Stimulated activated CD8-positive, alpha-beta memory T cell treated with anti-CD3 and anti-CD28 coated beads, Interleukin-2, amount 100 ng/mL, for 48 hours (primary cell): Measurements from ENCODE around the gene VWA2.

Source experiments
- DNase-seq, 2 donors: peaks; one replicate each; pipeline ENCODE4 v3.0.0-alpha.2; 2020; ENCODE audit warnings: low read depth in 2 of 2

The VWA2 gene, protein sequence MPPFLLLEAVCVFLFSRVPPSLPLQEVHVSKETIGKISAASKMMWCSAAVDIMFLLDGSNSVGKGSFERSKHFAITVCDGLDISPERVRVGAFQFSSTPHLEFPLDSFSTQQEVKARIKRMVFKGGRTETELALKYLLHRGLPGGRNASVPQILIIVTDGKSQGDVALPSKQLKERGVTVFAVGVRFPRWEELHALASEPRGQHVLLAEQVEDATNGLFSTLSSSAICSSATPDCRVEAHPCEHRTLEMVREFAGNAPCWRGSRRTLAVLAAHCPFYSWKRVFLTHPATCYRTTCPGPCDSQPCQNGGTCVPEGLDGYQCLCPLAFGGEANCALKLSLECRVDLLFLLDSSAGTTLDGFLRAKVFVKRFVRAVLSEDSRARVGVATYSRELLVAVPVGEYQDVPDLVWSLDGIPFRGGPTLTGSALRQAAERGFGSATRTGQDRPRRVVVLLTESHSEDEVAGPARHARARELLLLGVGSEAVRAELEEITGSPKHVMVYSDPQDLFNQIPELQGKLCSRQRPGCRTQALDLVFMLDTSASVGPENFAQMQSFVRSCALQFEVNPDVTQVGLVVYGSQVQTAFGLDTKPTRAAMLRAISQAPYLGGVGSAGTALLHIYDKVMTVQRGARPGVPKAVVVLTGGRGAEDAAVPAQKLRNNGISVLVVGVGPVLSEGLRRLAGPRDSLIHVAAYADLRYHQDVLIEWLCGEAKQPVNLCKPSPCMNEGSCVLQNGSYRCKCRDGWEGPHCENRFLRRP

DNA sequence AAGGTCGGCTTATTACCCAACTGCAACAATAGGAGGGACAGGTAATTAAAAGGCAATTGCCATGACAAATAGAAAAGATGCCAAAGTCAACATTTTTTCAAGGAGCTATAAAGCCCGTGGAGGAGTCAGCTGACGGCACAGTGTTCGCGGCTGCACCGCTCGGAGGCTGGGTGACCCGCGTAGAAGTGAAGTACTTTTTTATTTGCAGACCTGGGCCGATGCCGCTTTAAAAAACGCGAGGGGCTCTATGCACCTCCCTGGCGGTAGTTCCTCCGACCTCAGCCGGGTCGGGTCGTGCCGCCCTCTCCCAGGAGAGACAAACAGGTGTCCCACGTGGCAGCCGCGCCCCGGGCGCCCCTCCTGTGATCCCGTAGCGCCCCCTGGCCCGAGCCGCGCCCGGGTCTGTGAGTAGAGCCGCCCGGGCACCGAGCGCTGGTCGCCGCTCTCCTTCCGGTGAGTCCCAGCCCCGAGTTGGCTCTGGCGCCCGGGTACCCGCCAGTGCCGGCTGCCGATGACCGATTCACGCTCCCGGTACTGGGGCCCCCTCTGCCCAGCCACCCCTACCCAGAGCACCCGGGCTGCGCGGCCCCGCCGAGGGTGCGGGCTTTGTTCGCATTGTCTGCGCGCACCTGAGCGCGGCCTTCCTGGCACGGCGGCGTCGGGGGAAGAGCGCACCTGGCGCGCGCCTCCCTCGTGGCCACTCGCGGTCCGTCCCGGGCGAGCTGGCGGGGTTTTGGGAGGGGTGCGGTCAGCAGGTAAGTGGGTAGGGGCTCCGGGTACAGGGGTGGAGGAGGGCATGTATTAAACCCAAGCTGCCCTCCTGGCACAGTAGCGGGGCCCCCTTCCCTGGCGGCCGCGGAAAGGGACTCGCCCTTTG is at the start of gene VWA2:
Gene VWA2, plus strand, starts transcription at position 138 of the 877 bp plus-strand sequence. CDS start 9,460 bp downstream, outside the sequence.
- peak; percentile 14 to 29 for DNase-seq

DNA sequence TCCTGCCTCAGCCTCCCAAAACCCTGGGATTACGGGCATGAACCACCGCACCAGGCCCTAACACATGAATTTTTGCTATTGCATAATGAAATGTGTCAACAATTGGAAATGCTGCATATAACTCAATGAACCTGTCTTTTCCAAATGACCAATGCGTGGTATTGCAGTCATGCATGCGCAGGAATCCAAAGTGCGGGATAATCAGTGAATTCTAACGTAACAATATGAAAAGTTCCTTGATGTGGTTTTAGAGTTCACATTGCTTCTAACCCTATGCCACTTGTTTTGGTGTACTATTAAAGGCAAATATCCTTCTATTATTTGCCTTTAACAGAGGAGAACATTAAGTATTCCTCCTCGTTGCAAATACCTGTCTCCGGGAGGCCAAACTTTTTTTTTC is 49.4 kb upstream of the VWA2 start:
- no peak for DNase-seq

DNA sequence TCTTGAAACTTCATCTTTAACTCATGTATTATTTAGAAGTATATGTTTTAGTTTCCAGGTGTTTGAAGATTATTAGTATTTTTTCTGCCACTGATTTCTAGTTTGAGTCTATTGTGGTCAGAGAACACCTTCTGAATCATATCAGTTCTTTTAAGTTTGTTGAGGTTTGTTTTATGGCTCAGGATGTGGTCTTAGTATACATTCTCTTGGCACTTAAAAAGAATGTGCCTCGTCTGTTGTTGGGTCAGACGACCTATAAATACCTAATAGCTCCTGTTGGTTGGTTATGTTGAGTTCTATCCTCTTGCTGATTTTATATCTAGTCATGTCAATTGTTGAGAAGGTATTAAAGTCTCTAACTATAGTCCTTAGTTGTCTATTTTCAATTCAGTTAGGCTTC is 44.0 kb upstream of the VWA2 start:
- DNase-seq: no peak

DNA sequence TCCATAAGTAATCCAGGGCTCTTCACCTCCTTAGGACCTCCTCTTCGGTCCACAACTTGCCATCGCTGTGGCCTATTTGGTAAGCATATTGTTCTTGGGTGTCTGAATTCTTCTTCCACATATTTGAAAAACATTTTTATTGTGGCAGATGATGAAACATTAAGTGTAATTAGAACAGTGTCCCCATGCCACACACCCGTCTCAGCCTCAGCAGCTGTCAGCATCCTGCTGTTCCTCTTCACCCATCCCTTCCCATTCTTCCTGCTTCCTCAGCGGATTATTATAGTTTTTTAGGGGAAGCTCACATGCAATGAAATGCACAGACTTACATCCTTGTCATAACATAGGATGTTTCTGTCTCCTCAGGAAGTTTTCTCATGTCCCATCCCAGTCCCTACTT is 39.8 kb upstream of the VWA2 start:
- DNase-seq: no peak

DNA sequence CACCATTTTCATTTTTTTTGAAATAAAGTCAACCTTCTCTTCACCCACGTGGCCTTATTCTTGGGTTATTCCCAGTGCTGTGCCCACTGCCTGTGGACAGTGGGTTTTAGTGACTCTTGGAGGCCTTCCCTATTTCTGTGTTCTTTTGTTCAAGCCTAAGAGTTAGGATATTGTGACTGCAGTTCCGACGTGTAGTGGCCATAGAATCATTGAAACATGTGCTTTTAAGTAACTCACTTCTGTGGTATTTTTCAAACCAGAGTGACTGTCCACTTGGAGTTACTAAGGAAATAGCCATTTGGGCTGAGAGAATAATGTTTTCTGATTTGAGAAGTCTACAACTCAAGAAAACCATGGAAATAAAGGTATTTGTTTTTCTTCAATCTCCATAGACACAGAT is 36.2 kb upstream of the VWA2 start:
- DNase-seq: no peak

DNA sequence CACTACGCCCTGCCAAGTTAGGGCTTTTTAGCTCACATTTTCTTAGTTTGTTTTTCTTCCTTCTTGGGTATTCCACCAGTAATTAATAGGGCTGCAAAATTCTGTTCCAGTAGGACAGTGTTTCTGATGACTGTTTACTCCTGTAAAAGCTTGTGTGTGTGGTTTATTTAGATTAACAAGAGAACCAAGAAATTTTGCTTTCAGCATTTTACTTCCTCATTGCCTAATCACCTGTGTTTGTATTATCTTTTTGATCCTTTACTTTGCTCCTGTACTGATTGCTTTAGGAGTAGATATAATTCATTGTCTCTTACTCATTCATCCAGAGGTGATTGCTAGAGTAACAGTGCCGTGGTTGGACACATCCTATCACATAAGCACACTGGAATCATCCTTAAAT is 32.2 kb upstream of the VWA2 start:
- DNase-seq: no peak

DNA sequence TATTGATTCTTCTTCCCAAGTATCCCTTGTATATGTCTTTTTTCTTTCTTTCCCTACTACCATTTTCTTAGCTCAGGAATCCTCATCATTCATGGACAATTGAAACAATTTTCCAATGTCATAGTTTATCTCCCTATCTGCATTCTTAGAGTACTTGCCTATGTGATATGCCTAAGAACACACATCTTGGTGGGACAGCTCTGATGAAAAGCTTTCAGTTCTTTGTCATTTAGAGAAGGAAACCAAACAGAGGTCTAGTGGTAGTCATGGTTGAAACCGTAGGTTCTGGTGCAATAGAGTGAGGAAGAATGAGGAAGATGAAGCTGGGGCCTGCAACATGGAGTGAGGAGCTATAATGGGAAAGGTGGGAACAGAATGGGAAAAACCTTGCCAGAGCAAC is 31.7 kb upstream of the VWA2 start:
- DNase-seq: no peak

DNA sequence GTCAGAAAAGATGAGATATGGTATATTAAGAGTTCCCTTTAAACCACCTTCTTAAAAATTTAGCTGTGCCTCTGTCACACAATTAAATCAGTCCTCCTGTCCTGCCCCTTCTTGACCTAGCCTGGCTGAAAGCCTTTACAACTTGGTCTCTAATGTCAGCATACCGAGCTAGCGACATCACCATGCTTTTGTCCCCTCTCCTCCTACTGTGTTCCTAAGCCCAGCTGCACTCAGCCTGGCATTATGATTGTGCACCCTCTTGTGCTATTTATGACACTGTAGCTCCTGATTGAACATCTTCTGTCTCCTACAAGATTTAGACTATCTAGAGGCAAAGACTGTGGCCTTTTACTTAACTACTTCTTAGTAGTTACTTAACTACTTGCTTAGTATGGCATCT is 30.7 kb upstream of the VWA2 start:
- DNase-seq: no peak

DNA sequence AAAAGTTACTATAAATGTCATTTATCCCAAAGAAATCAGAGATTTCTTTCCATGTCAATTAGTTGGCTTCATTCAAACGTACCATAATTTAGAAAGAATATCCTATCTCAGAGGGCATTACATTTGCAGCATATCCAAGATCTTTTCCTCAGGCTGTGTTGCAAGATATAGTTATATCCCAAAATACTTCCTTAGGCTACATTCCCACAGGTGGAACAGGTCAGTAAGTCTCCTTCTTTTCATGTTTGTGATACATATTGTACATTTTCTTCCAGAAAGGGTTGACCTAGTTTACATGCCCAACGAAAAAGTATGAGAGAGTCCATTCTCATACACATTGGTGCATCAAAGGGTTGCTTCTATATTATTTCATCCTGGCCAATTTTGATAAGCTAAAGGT is 26.9 kb upstream of the VWA2 start:
- DNase-seq: no peak

DNA sequence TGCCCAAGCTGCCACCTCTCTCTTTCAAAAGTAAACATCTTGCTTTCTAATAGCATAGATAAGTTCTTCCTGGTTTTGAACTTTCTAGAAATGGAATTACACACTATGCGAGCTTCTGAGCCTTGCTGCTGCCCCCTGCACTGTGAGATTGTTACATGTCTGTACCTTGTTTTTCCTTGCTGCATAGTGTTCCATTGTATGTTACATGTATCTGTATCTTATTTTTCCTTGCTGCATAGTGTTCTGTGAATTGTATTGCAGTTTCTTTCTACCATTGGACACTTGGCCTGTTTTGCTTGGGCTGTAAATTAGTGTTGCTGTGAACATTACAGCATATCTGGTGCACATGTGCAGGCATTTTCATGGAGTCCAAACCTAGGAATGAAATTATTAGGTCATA is 24.0 kb upstream of the VWA2 start:
- DNase-seq: no peak

DNA sequence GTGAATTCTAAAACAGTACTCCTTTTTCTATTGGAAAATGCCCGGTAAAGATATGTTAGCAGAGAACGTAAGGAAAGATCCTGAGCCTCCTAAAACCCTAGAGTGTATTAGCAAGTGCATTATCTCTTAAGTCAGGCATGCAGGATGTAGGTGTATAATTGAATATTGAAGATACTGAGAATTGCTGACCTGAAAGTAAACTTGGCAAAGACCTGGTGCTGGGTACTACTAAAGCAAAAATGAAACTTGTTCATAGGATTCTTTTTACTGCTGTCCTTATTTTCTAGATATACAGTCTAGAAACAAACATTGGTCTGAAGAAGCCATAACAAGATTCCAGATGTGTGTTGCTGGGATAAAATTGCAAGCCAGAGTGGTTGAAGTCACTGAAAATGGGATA is 18.8 kb upstream of the VWA2 start:
- DNase-seq: no peak

DNA sequence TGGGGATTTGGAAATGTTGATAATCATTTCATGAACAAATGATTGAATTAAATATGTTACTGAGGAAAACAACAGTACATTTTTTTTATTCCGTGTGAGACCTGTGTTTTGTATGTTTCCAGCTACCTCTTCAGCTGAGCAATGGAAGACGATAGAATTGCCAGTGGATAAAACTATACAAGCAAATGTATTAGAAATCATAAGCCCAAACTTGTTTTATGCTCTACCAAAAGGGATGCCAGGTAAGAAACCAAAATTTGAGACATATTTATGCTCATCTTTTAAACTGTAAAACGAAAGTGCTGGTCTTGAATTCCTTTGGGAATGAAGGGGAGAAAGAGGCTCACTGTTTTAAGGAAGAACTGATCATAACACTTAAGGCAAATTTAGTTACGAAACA is 17.8 kb upstream of the VWA2 start:
- DNase-seq: no peak

DNA sequence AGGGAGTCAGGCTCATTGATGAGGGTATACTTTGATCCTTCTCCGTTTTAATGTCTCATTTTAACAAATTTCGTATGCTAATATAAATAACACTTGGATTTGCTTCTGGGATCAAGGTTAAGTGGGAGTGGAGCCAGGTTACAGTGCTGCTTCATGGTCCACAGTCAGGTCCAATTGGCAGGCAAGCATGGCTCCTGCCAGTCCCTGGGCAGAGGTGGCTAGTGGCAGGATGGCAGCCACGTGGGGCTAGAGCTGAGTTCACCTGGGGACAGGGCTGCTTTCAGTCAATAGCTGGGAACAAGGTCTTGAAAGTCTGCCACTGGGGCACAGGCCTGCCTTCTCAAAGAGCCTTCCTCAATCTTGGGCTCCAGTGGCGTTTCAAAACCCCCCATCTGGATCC is 16.0 kb upstream of the VWA2 start:
- no peak for DNase-seq

DNA sequence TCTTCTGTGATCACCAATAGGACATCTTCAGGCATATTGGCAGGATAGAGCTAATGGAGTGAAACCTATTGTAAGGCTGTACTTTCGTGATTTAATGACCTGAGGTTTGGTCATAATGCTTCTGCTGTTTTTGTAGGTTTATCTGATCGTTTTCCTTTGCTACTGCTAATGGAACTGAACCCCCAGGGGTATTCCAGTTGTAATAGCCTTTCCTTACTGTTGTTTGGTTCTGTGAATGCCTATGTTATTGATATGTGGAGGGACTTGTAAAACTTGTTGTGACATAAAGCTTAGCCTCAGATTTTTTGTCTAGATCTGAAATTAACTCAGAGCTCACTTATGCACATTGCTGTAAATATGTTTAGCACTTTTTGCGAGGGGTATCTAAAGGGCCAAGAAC is 10.9 kb upstream of the VWA2 start:
- DNase-seq: no peak

DNA sequence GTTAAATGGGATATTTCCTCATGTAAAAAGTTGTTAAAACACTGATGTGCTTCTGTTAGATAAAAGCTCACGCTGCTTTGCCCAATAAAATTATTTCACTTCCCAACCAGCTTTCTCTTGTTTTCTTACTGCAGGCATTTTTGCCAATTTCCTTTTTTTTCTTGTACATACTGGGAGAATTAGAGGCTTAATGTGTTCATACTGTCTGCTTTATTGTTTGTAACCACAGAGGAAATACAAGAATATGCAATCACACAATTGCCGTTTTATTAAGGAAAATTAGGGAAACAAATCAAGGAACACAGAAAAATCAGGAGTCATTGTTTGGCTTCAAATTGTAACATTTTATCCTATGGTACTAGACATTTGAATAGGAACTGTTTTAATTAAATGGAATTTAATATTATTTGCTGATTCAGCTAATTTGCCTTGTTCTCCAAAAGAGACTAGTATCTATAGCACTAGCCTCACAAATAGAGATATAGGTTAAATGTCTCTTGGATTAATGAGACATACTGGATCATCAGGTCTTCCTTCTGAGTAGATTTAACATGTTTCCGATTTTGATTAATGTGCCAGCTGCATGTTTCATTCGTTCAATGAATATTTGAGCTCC is 6.4 kb upstream of the VWA2 start:
- DNase-seq: no peak

DNA sequence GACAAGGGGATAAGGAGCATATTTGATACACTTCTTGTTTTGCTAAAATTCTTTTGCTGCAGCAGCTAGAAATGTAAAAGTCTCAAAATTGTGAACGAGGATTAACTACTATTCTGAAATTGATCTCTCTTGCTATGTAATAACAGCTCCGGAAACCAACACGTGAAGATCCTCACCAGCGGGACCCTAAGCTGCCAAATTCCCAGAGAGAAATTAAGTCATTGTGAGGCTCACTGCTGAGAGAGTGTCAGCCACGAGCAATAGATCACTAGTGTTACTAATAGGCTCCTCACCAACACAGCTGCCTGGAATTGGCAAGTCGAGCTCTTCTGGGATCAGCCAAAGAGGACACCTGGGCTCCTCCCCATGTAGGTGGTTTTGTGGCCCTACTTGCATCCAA is 5.6 kb upstream of the VWA2 start:
- DNase-seq: no peak

DNA sequence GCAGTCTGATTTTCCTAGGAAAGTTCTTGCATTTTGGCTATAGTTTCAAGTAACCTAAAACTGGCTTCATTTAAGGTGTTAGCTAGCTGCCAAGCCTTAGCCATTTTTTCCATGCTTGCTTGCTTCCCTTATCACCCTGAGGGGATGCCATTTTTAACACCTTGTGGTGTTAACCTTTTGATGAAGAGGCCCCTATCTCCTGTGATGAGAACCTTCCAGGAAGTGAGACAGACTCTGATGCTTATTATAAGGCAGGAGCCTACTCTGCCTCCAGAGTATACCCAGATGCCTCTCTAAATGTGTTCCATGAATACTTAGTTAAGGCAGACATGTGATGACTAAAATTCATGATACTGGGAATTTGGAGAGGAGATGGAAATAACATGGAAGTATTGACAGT is 4.9 kb upstream of the VWA2 start:
- no peak for DNase-seq

DNA sequence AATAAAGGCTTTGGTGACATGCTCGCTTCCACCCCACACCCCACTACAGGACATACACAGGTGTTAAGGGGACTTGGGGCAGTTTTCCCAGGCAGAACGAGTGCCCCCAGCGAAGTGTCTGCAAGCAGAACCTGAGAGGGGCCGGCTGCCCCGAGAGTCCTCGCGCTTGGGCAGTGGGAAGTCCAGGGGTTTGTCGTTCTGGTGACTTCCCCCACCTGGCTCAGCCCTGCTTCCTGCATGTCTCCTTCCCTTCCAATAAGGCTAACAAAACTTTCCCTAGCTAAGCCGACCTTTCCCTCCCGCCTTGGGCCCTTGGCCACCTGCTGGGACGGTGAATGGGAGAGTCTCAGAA is 916 bp downstream of the VWA2 start:
- no peak for DNase-seq

DNA sequence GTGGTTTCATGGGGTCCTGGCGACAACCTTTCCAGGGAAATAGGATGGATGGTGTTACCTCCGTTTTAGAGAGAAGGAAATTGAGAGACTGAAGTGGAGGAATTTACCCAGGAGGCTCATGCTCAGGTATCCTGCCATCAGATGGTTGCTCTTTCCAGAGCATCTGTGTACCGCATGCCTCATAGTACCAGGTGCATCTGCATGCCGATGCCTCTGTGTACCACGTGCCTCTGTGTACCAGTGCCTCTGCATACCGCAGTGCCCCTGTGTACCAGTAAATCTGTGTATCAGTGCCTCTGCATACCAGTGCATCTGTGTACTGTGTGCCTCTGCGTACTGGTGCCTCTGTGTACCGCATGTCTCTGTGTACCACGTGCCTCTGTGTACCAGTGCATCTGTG is 3.2 kb downstream of the VWA2 start:
- DNase-seq: no peak

DNA sequence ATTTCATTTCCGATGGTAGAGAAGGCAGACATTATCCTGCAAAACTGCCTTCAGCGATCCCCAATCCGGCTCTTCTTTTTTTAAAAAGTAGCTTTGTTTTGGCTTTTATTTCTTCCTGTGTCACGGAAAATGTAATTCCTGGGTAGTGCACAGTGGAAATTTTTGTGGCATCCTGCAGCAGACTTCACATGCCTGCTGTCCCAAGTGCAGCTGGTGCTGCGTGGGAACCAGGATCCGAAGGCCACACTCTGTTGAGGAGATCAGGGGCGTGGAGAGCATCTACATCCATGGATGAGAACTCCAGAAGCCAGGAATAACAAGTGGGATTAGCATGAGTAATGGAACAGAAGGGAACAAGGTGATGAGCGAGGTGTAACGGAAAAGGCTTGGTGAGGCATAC is 4.6 kb downstream of the VWA2 start:
- DNase-seq: no peak

DNA sequence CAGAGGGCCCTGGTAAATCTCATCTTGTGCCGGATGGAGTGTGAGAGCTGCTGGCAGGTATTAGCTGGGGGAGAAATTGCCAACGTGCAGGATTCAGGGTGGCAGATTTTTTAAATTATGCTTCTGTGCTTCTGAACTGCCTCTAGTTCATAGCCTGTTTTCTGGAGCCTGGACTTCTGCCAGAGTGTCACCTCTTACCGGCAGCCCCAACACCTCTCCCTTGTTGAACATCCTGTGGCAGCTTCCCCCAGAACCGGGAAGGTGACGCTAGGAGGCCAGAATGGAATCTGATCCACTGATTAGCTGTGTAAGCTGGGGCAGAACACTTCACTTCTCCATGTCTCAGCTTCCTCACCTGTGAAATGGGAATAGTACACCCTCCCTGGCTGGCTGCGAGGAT is 5.1 kb downstream of the VWA2 start:
- DNase-seq: no peak

DNA sequence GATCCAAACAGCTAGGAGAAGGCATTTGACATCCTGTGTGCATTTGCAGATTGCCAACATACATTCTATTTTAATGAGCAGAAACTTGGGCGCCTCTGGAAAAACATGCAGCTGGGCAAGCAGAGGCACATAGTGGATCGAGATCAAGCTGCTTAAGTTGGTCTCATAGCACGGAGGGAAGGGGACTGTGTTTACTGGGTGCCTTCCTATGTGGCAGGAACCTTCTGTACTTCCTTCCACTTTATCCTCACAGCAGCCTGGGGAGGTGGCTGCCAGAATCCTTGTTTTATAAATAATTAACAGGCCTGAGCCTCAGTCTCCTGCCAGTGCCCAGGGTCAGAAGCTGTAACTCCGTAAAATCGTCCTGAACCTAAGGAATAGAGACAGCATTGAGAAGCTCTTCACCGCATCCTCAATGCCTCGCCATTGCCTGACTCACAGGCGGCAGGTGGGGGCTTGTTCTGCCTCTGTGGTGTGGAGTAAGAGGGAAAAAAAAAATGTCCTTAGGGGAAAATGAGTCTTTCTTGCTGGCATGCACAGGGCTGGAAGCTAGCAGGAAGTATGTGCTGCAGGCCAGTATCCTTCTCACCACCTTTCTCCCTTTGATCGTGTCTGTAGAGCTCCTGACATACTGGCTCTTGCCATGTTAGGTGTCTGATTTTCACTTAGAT is 6.2 kb downstream of the VWA2 start:
- no peak for DNase-seq
